ENCODE results near the gene GRN. TPM values are rescaled to one million over a fixed set of nuclear protein-coding genes. Genes with fewer than 3 reads are reported as not detected.

GRN gene
- total RNA-seq, 1 experiment from 2014 or later: 127 TPM

GRCh38 chr17:44362949-44363612, 18.0 kb downstream of the GRN start:
- peaks cover 22 to 36% of the 10 kb centered on the region in 2 experiments for H3K4me1 Mint-ChIP-seq
- no peak overlapping the region for H2AFZ ChIP-seq (ENCODE audit: low read length)
- peak overlapping the region in 1 of 3 experiments; percentile 75; a peak in 1 of 7 replicates for H3K27ac Mint-ChIP-seq
- H3K23ac ChIP-seq (ENCODE audit: insufficient read length, low read depth, low read length): no peak overlapping the region
- H3K9ac ChIP-seq (ENCODE audit: extremely low read depth, insufficient read length, low read length): no peak overlapping the region
- peaks cover 14% of the 10 kb centered on the region for H3K4me1 ChIP-seq (ENCODE audit: insufficient read depth, low read length)
- no peaks in the 10 kb centered on the region; the same call in 1 of the 2 replicates for H3K27me3 ChIP-seq (ENCODE audit: insufficient read depth, low read length)
- H3K27me3 Mint-ChIP-seq (ENCODE audit: low read depth): peaks cover 35% of the 10 kb centered on the region
- no peaks in the 10 kb centered on the region for H4K20me1 ChIP-seq (ENCODE audit: control insufficient read depth, insufficient read depth, insufficient read length)
- no CpG with 5 or more reads among the region's 45 CpGs for WGBS (ENCODE audit: extremely low coverage, insufficient read length, low lambda C conversion rate)
- H3K9me3 ChIP-seq (ENCODE audit: control insufficient read depth, low read depth, low read length): no peaks in the 10 kb centered on the region
- no peak overlapping the region for H3K56ac ChIP-seq (ENCODE audit: insufficient read length, low read depth, low read length)
- H3K79me2 ChIP-seq (ENCODE audit: insufficient read depth, low read length): no peaks in the 10 kb centered on the region
- H2BK12ac ChIP-seq (ENCODE audit: insufficient read length, low read depth, low read length): no peak overlapping the region
- H4K8ac ChIP-seq (replicated peaks; ENCODE audit: insufficient read length, low read depth, low read length): no peak overlapping the region
- peaks cover 13% of the 10 kb centered on the region for H3K23me2 ChIP-seq (ENCODE audit: insufficient read length, low read depth, low read length, poor library complexity, severe bottlenecking)
- H3K18ac ChIP-seq (ENCODE audit: insufficient read length, low read depth, low read length): no peak overlapping the region
- H4K5ac ChIP-seq (ENCODE audit: insufficient read length, low read depth, low read length): no peak overlapping the region
- no peak for DNase-seq
- no peak overlapping the region for H3K4ac ChIP-seq (ENCODE audit: low read depth, low read length)
- H3T11ph ChIP-seq (ENCODE audit: low read length): no peak overlapping the region
- peak overlapping the region; percentile 75 to 90 for H3K4me3 Mint-ChIP-seq
- H2BK120ac ChIP-seq (ENCODE audit: low read depth, low read length, poor library complexity, severe bottlenecking): no peak overlapping the region
- no peak overlapping the region for H2AK5ac ChIP-seq (ENCODE audit: insufficient read length, low read length)
- no peak for TF ChIP-seq CTCF (conservative IDR thresholded peaks at IDR 0.05)
- peaks cover 0 to 15% (median 9%) of the 10 kb centered on the region in 3 experiments; a peak in 5 of 7 replicates for H3K36me3 Mint-ChIP-seq (ENCODE audit: insufficient read depth in 1 of 3, low read depth in 3 of 3)
- no peak overlapping the region for H2BK5ac ChIP-seq (ENCODE audit: insufficient read length, low read length)
- H3K79me1 ChIP-seq (ENCODE audit: insufficient read depth, low read depth, low read length, poor library complexity, severe bottlenecking): no peaks in the 10 kb centered on the region
- no peak overlapping the region for H2BK15ac ChIP-seq (ENCODE audit: low read depth, low read length)
- H3K27ac ChIP-seq (ENCODE audit: insufficient read length, low read depth, low read length): no peak overlapping the region
- H3K9me3 Mint-ChIP-seq: no peaks in the 10 kb centered on the region
- no peak overlapping the region for H4K91ac ChIP-seq (ENCODE audit: insufficient read length, low read depth, low read length)
- H2BK20ac ChIP-seq (ENCODE audit: low read depth, low read length, poor library complexity, severe bottlenecking): no peak overlapping the region
- H3K4me2 ChIP-seq (ENCODE audit: insufficient read depth, insufficient read length, low read length): peak overlapping the region; percentile 58
- no peak overlapping the region for H3K14ac ChIP-seq (ENCODE audit: insufficient read depth, low read length)

All from H9 (cell line).